GM21786 (cell line): ENCODE measurements around the gene NELL2.
"Not testable (repeated sequence)": the region's sequence is repeated elsewhere in the genome, so short reads cannot be mapped to it uniquely, and the experiment has no call there.

ENCODE experiments used
- ATAC-seq: cut with Tn5 transposase; IDR thresholded peaks from one replicate; pipeline ENCODE4 v1.9.1; 2021; ENCODE audit not compliant: unreplicated experiment

Gene NELL2

GRCh38 chr12:44703182-44703910 lies 172.8 kb downstream of the NELL2 start:
- ATAC-seq: no peak

GRCh38 chr12:44697511-44697910 lies 178.6 kb downstream of the NELL2 start:
- ATAC-seq: no peak

- no peak for ATAC-seq
Measured at GRCh38 chr12:44696542-44696941, 179.6 kb downstream of the NELL2 start.

- no peak for ATAC-seq
Measured at GRCh38 chr12:44694017-44694416, 182.1 kb downstream of the NELL2 start.

GRCh38 chr12:44689587-44689986 lies 186.5 kb downstream of the NELL2 start:
- no peak for ATAC-seq

- ATAC-seq: not testable (repeated sequence)
Measured at GRCh38 chr12:44686821-44687432, 189.2 kb downstream of the NELL2 start.

- no peak for ATAC-seq
Measured at GRCh38 chr12:44677724-44678123, 198.4 kb downstream of the NELL2 start.

- ATAC-seq: no peak
Measured at GRCh38 chr12:44674875-44675274, 201.2 kb downstream of the NELL2 start.

GRCh38 chr12:44673811-44674210 lies 202.3 kb downstream of the NELL2 start:
- no peak for ATAC-seq

- no peak for ATAC-seq
Measured at GRCh38 chr12:44672042-44672441, 204.1 kb downstream of the NELL2 start.

- no peak for ATAC-seq
Measured at GRCh38 chr12:44668443-44668842, 207.7 kb downstream of the NELL2 start.

GRCh38 chr12:44667461-44667860 lies 208.7 kb downstream of the NELL2 start:
- ATAC-seq: no peak

GRCh38 chr12:44663291-44663690 lies 212.8 kb downstream of the NELL2 start:
- no peak for ATAC-seq

GRCh38 chr12:44655846-44656245 lies 220.3 kb downstream of the NELL2 start:
- ATAC-seq: no peak

- ATAC-seq: no peak
Measured at GRCh38 chr12:44654646-44655639, 221.2 kb downstream of the NELL2 start.

GRCh38 chr12:44653861-44654527 lies 222.1 kb downstream of the NELL2 start:
- no peak for ATAC-seq

- ATAC-seq: no peak
Measured at GRCh38 chr12:44649693-44650092, 226.4 kb downstream of the NELL2 start.

- ATAC-seq: no peak
Measured at GRCh38 chr12:44647917-44648690, 228.0 kb downstream of the NELL2 start.

- ATAC-seq: no peak
Measured at GRCh38 chr12:44640427-44641190, 235.5 kb downstream of the NELL2 start.
